Mesothelial cell of epicardium (in vitro differentiated cells): ENCODE data around the gene C11orf16. TPM values are rescaled to one million over a fixed set of nuclear protein-coding genes. Genes with fewer than 3 reads are reported as not detected.
"Not testable (repeated sequence)": the region's sequence is repeated elsewhere in the genome, so short reads cannot be mapped to it uniquely, and the experiment has no call there.

Source experiments
- DNase-seq, 2 experiments: peaks; one replicate each; pipeline ENCODE4 v3.0.0; 2021; ENCODE audit warnings: low spot score in 2 of 2; ENCODE audit not compliant: unreplicated experiment in 2 of 2
- H3K27ac Mint-ChIP-seq: 2 replicates; pipeline ENCODE4 v1.8.0; 2021; ENCODE audit warnings: mixed read lengths
- H3K27me3 Mint-ChIP-seq: 2 replicates; pipeline ENCODE4 v1.8.0; 2021; ENCODE audit warnings: low read depth, mixed read lengths
- H3K36me3 Mint-ChIP-seq: 2 replicates; pipeline ENCODE4 v1.8.0; 2021; ENCODE audit warnings: mixed read lengths
- H3K4me1 Mint-ChIP-seq: 2 replicates; pipeline ENCODE4 v1.8.0; 2021; ENCODE audit warnings: mixed read lengths
- H3K4me3 Mint-ChIP-seq: 2 replicates; pipeline ENCODE4 v1.8.0; 2021; ENCODE audit warnings: mild to moderate bottlenecking, moderate library complexity, mixed read lengths
- H3K9me3 Mint-ChIP-seq: 2 replicates; pipeline ENCODE4 v1.8.0; 2021; ENCODE audit warnings: mixed read lengths
- total RNA-seq: library from RNA; stranded (reverse); gene quantifications from 3 replicates; pipeline ENCODE4 v1.2.1, GENCODE V29; 2021
- TF ChIP-seq, protein P1 (sequence below): fragments of 200-600 bp; sonication (generic); IDR thresholded peaks from one replicate; pipeline ENCODE4 v1.5.0; 2021; ENCODE audit warnings: antibody characterized with exemption; ENCODE audit not compliant: unreplicated experiment

The C11orf16 gene
- total RNA-seq, 1 donor from 2014 or later: not detected

GRCh38 chr11:8899119-8899753 is 33.5 kb downstream of the C11orf16 start:
- peaks cover 25% of the 10 kb centered on the region for H3K36me3 Mint-ChIP-seq
- no peak overlapping the region for H3K27ac Mint-ChIP-seq
- no peaks in the 10 kb centered on the region for H3K4me1 Mint-ChIP-seq
- H3K4me3 Mint-ChIP-seq: no peak overlapping the region
- H3K27me3 Mint-ChIP-seq: no peaks in the 10 kb centered on the region
- peaks cover 49% of the 10 kb centered on the region for H3K9me3 Mint-ChIP-seq
- TF ChIP-seq, protein P1, sequence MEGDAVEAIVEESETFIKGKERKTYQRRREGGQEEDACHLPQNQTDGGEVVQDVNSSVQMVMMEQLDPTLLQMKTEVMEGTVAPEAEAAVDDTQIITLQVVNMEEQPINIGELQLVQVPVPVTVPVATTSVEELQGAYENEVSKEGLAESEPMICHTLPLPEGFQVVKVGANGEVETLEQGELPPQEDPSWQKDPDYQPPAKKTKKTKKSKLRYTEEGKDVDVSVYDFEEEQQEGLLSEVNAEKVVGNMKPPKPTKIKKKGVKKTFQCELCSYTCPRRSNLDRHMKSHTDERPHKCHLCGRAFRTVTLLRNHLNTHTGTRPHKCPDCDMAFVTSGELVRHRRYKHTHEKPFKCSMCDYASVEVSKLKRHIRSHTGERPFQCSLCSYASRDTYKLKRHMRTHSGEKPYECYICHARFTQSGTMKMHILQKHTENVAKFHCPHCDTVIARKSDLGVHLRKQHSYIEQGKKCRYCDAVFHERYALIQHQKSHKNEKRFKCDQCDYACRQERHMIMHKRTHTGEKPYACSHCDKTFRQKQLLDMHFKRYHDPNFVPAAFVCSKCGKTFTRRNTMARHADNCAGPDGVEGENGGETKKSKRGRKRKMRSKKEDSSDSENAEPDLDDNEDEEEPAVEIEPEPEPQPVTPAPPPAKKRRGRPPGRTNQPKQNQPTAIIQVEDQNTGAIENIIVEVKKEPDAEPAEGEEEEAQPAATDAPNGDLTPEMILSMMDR: no peak
- DNase-seq: no peak

GRCh38 chr11:8891185-8891584 is 41.6 kb downstream of the C11orf16 start:
- H3K27me3 Mint-ChIP-seq: not testable (repeated sequence)

DNA sequence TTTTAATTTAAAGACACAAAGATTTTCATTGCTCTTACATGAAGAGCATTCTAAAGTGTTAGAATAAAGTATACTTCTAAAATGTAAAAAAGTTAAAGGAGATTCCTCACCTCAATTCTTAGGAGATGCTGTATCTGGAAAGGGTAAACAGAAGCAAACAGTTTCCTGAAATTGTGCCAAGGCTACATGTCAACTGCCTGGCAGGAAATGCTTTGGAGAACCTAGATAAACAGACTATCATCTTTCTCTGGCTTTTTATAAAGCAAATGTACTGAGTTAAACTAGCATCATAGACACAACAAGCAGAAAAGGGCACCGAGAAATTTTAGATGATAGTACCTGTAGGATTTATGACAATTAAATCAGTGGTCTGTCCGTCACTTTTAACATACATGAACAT is 46.4 kb downstream of the C11orf16 start:
- H3K4me1 Mint-ChIP-seq: peaks cover 6% of the 10 kb centered on the region
- no peak for DNase-seq
- peaks cover 18% of the 10 kb centered on the region for H3K9me3 Mint-ChIP-seq

More at GRCh38 chr11:8891185-8891584, 41.6 kb downstream of the C11orf16 start:
- not testable (repeated sequence) for H3K27ac Mint-ChIP-seq, H3K4me3 Mint-ChIP-seq, H3K36me3 Mint-ChIP-seq, H3K4me1 Mint-ChIP-seq, DNase-seq
- H3K9me3 Mint-ChIP-seq: peaks cover 33% of the 10 kb centered on the region

GRCh38 chr11:8881585-8881984 is 51.2 kb downstream of the C11orf16 start:
- H3K27me3 Mint-ChIP-seq, H3K27ac Mint-ChIP-seq, H3K9me3 Mint-ChIP-seq, H3K4me3 Mint-ChIP-seq, H3K4me1 Mint-ChIP-seq, DNase-seq, H3K36me3 Mint-ChIP-seq: not testable (repeated sequence)

More for the DNA sequence above, 46.4 kb downstream of the C11orf16 start:
- Mint-ChIP-seq H3K27me3 (no peaks in the 10 kb centered on the region), H3K36me3 (no peaks in the 10 kb centered on the region), H3K4me3 (no peak overlapping the region), H3K27ac (no peak overlapping the region)
- TF ChIP-seq, protein P1: no peak

GRCh38 chr11:8878771-8879170 is 54.0 kb downstream of the C11orf16 start:
- H3K4me3 Mint-ChIP-seq: no peak overlapping the region
- TF ChIP-seq, protein P1: no peak
- no peak overlapping the region for H3K27ac Mint-ChIP-seq
- H3K9me3 Mint-ChIP-seq: no peaks in the 10 kb centered on the region
- no peaks in the 10 kb centered on the region for H3K36me3 Mint-ChIP-seq
- H3K27me3 Mint-ChIP-seq: no peaks in the 10 kb centered on the region
- DNase-seq: no peak
- H3K4me1 Mint-ChIP-seq: peaks cover 9% of the 10 kb centered on the region

GRCh38 chr11:8873741-8874405 is 58.9 kb downstream of the C11orf16 start:
- H3K36me3 Mint-ChIP-seq: no peaks in the 10 kb centered on the region
- H3K4me3 Mint-ChIP-seq: no peak overlapping the region
- TF ChIP-seq, protein P1: no peak
- peaks cover 34% of the 10 kb centered on the region for H3K4me1 Mint-ChIP-seq
- no peak for DNase-seq
- no peaks in the 10 kb centered on the region for H3K9me3 Mint-ChIP-seq
- H3K27ac Mint-ChIP-seq: peak overlapping the region; percentile 31
- no peaks in the 10 kb centered on the region for H3K27me3 Mint-ChIP-seq
